Measurements from ENCODE around the gene B9D2. TPM values are rescaled to one million over a fixed set of nuclear protein-coding genes. Genes with fewer than 3 reads are reported as not detected.

B9D2 gene
- polyA plus RNA-seq, 1 of the 3 experiments (the other 2 are of a cell fraction) = 13.3 TPM

DNA sequence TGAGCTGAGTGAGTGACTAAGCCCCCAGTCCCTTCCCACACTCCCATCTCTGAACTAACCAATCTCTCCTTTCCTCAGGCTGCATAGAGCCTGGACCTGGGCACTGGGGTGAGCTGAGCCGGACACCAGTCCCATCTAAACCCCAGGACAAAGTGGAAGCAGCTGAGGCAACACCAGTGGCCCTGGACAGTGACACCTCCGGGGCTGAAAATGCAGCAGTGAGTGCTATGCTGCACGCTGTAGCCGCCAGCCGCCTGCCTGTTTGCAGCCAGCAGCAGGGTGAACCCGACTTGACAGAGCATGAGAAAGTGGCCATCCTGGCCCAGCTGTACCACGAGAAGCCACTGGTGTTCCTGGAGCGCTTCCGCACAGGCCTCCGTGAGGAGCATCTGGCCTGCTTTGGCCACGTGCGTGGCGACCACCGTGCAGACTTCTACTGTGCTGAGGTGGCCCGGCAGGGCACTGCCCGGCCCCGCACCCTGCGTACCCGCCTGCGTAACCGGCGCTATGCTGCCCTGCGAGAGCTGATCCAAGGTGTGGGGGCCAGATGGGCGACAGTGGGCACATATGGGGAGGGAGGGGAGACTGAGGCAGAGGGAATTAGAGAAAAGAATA lies 47.5 kb downstream of the B9D2 start:
- Histone ChIP-seq H3K9me2 (no peaks in the 10 kb centered on the region), H3K79me2 (ENCODE audit: insufficient read depth) (peaks cover 67% of the 10 kb centered on the region), H3K27ac (ENCODE audit: low read depth in 2 of 2, low read length in 1 of 2) (no peak overlapping the region), H3K27me3 (ENCODE audit: insufficient read depth) (no peaks in the 10 kb centered on the region), H3F3A (replicated peaks; ENCODE audit: insufficient read depth) (peaks cover 55% of the 10 kb centered on the region), H2AFZ (ENCODE audit: low read depth) (no peak overlapping the region), H3K4me3 (ENCODE audit: low read depth in 2 of 2, low read length in 1 of 2) (no peak overlapping the region), H3K4me2 (no peak overlapping the region), H3K36me3 (replicated peaks in 1 of 2; ENCODE audit: control insufficient read depth in 1 of 2, insufficient read depth in 2 of 2, low read length in 1 of 2) (peaks cover 35 to 52% of the 10 kb centered on the region in 2 experiments), H3K9me3 (no peaks in the 10 kb centered on the region), H3K9ac (no peak overlapping the region), H3K4me1 (ENCODE audit: control insufficient read depth in 1 of 2, insufficient read depth in 2 of 2, low read depth in 1 of 2, low read length in 1 of 2) (peaks cover 4 to 5% of the 10 kb centered on the region in 2 experiments; a peak in 2 of 4 replicates), H4K20me1 (ENCODE audit: insufficient read depth) (no peaks in the 10 kb centered on the region)
- DNase-seq = no peak
- no peak for TF ChIP-seq NFIC (IDR thresholded peaks at IDR 0.05; ENCODE audit: borderline replicate concordance)
- TF ChIP-seq FOSL2 (IDR thresholded peaks at IDR 0.05; ENCODE audit: borderline replicate concordance, low read depth) = no peak
- TF ChIP-seq SIN3A (IDR thresholded peaks at IDR 0.05; ENCODE audit: borderline replicate concordance, low read depth, low read length) = no peak
- no peak for TF ChIP-seq RCOR1 (IDR thresholded peaks at IDR 0.05; ENCODE audit: low read length)
- no peak for TF ChIP-seq REST (IDR thresholded peaks at IDR 0.05; ENCODE audit: low read depth, low read length)
- TF ChIP-seq EZH2phosphoT487 (IDR thresholded peaks at IDR 0.05; ENCODE audit: borderline replicate concordance, low read depth) = no peak
- TF ChIP-seq JUND (IDR thresholded peaks at IDR 0.05) = no peak
- no peak for TF ChIP-seq USF2 (IDR thresholded peaks at IDR 0.05; ENCODE audit: borderline replicate concordance, low read depth, low read length)
- no peak for TF ChIP-seq RAD21 (IDR thresholded peaks at IDR 0.05; ENCODE audit: low read length)
- no peak for TF ChIP-seq TAF1 (IDR thresholded peaks at IDR 0.05; ENCODE audit: borderline replicate concordance, low read depth, low read length)
- no peak for TF ChIP-seq FOXJ3 (CRISPR knock-in tag; IDR thresholded peaks at IDR 0.05)
- TF ChIP-seq FOXM1 (IDR thresholded peaks at IDR 0.05; ENCODE audit: low read depth) = no peak
- no peak for TF ChIP-seq USF1 (IDR thresholded peaks at IDR 0.05; ENCODE audit: borderline replicate concordance, low read depth)
- TF ChIP-seq CHD2 (IDR thresholded peaks at IDR 0.05; ENCODE audit: low read length, partially characterized antibody) = no peak
- TF ChIP-seq, protein P1, sequence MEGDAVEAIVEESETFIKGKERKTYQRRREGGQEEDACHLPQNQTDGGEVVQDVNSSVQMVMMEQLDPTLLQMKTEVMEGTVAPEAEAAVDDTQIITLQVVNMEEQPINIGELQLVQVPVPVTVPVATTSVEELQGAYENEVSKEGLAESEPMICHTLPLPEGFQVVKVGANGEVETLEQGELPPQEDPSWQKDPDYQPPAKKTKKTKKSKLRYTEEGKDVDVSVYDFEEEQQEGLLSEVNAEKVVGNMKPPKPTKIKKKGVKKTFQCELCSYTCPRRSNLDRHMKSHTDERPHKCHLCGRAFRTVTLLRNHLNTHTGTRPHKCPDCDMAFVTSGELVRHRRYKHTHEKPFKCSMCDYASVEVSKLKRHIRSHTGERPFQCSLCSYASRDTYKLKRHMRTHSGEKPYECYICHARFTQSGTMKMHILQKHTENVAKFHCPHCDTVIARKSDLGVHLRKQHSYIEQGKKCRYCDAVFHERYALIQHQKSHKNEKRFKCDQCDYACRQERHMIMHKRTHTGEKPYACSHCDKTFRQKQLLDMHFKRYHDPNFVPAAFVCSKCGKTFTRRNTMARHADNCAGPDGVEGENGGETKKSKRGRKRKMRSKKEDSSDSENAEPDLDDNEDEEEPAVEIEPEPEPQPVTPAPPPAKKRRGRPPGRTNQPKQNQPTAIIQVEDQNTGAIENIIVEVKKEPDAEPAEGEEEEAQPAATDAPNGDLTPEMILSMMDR (IDR thresholded peaks at IDR 0.05) = no peak
- POLR2A ChIA-PET = no interaction called here
- WGBS (ENCODE audit: low lambda C conversion rate) = 97% methylated on average over 18 of the region's 24 CpGs
- CTCF ChIA-PET = interaction anchor here (1.3 kb wide), 1 partner anchor 37 kb away, joined by 5 read pairs; no protein-coding TSS in a partner anchor

Measured in SK-N-SH (cell line).